Spleen (tissue), 11 donors: Measurements from ENCODE around the gene PHACTR4. TPM values are rescaled to one million over a fixed set of nuclear protein-coding genes. Genes with fewer than 3 reads are reported as not detected.
"Not testable (repeated sequence)": the region's sequence is repeated elsewhere in the genome, so short reads cannot be mapped to it uniquely, and the experiment has no call there.

Source experiments
- DNase-seq: peaks from one replicate; pipeline ENCODE4 v3.0.0-alpha.2; 2020
- H3K27ac ChIP-seq, 8 donors: fragments of 200-600 bp; sonication (generic) in 7 of 8; 1 replicate in 4 of 8; 2 replicates in 4 of 8; pipeline versions ENCODE4 v1.5.0 to v1.8.0; 2016 to 2021; ENCODE audit warnings: inconsistent platforms in 4 of 8, mild to moderate bottlenecking in 4 of 8, moderate library complexity in 1 of 8
- H3K27me3 ChIP-seq, 7 donors: fragments of 200-600 bp; sonication (generic) in 6 of 7; replicated peaks in 1 of 7; 1 replicate in 4 of 7; 2 replicates in 3 of 7; pipeline versions ENCODE4 v1.5.0 to v1.8.0; 2016 to 2021; ENCODE audit warnings: inconsistent platforms in 3 of 7, mild to moderate bottlenecking in 1 of 7
- H3K36me3 ChIP-seq, 6 donors: fragments of 200-600 bp; sonication (generic) in 5 of 6; 1 replicate in 4 of 6; 2 replicates in 2 of 6; pipeline versions ENCODE4 v1.5.0 to v1.8.0; 2016 to 2021; ENCODE audit warnings: inconsistent platforms in 2 of 6
- H3K4me1 ChIP-seq, 6 donors: fragments of 200-600 bp; sonication (generic) in 5 of 6; 1 replicate in 3 of 6; 2 replicates in 3 of 6; pipeline versions ENCODE4 v1.5.0 to v1.8.0; 2016 to 2021; ENCODE audit warnings: inconsistent platforms in 3 of 6
- H3K4me3 ChIP-seq, 8 donors: fragments of 200-600 bp; sonication (generic) in 7 of 8; 1 replicate in 4 of 8; 2 replicates in 4 of 8; pipeline versions ENCODE4 v1.5.0 to v1.8.0; 2016 to 2021; ENCODE audit warnings: inconsistent platforms in 4 of 8, mild to moderate bottlenecking in 4 of 8, moderate library complexity in 2 of 8
- H3K9me3 ChIP-seq, 8 donors: fragments of 200-600 bp; sonication (generic) in 7 of 8; 1 replicate in 4 of 8; 2 replicates in 4 of 8; pipeline versions ENCODE4 v1.5.0 to v1.8.0; 2016 to 2021; ENCODE audit warnings: inconsistent platforms in 4 of 8
- POLR2A ChIP-seq, 3 donors: fragments of 450-650 bp; IDR thresholded peaks; one replicate each; pipeline ENCODE4 v1.5.1; 2017; ENCODE audit warnings: antibody characterized with exemption in 3 of 3, mild to moderate bottlenecking in 1 of 3
- POLR2AphosphoS5 ChIP-seq, 3 donors: sonication (generic); formaldehyde crosslinking; IDR thresholded peaks; one replicate each; pipeline ENCODE4 v1.5.1; 2017; ENCODE audit warnings: antibody characterized with exemption in 3 of 3
- WGBS, 5 donors: extraction: QIAGEN DNeasy Blood & Tissue Kit in 3 of 5; methylation state at CpG; one replicate each; pipeline versions ENCODE4 v1.1.5 to v1.1.7; 2013 to 2018; 5-methylcytosine and 5-hydroxymethylcytosine counted together
- intact Hi-C: fragments of 100-400 bp; cut with DNase I; formaldehyde crosslinking; loops from one replicate; pipeline ENCODE4 v1.15.0; 2023; ENCODE audit warnings: low total_unique reads
- polyA plus RNA-seq, 3 donors: library from polyadenylated mRNA; stranded (reverse); fragments of 200-250 nt; gene quantifications; one replicate each; pipeline ENCODE4 v1.2.1, GENCODE V29; 2013
- total RNA-seq, 7 donors: library from RNA; depleted of rRNA in 3 of 7; stranded (reverse); fragments of >200 nt in 3 of 7; fragmentation: NEBNext Ultra II Directional in 4 of 7; extraction: Animal tissue kit (Norgen Biotek cat#: 25700) in 4 of 7; gene quantifications; one replicate each; pipeline versions ENCODE4 v1.1.0 to v1.2.1, GENCODE V29; 2016 to 2021
- TF ChIP-seq, protein P1 (sequence below), 11 experiments: fragments of 200-600 bp in 7 of 11; fragments of 450-650 bp in 4 of 11; sonication (generic) in 4 of 11; IDR thresholded peaks in 8 of 11; conservative IDR thresholded peaks in 3 of 11; 1 replicate in 7 of 11; 2 replicates in 4 of 11; pipeline versions ENCODE4 v1.4.0 to v1.8.0; 2016 to 2021; ENCODE audit warnings: antibody characterized with exemption in 11 of 11, inconsistent platforms in 4 of 11, mild to moderate bottlenecking in 1 of 11
- donor health status: healthy with polysubstance abuse.
- donor health status: DM: no; HTN: no; CAD: no; lungs with moderate emphysema.
- donor health status: DM: no; HTN: no; CAD: no.
- donor health status: Bipolar disorder and iron deficiency.
- donor health status: healthy.
- donor health status: DM: no; HTN: no; CAD: no.
- donor health status: DM: yes; HTN: yes; CAD: no.

The PHACTR4 gene
- total and polyA plus RNA-seq, 10 donors, result 8.2 to 55.9 (median 31.3) TPM

DNA sequence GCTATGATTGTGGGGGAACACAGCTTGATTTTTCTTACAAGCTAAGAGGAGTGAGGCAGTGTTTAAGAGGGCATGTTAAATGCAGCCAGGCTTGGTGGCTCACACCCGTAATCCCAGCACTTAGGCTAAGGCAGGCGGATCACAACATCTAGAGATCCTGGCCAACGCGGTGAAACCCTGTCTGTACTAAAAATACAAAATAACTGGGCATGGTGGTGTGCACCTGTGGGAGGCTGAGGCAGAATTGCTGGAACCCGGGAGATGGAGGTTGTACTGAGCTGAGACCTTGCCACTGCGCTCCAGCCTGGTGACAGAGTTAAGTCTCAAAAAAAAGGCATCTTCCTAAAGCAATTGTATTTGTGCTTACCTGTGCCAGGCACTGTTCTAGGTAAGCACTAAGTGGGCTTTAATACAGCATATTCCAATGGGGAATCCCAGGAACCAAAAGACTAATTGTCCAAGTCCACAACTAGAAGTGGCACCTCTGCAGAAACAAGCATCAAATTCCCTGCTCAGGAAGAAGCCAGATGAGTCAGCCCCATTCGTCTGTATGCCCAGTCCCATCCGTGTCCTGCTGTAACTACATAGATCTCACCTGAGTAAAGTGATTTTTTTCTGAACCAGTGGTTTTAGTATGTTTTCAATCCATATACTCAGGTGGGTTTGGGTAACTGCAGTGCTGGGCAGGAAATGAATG, 140.9 kb downstream of the PHACTR4 start:
- Histone ChIP-seq H3K4me1 (peaks cover 44 to 89% (median 72%) of the 10 kb centered on the region in 6 donors), H3K4me3 (peak overlapping the region in 7 of 8 donors; percentile 0 to 96 (median 12)), H3K27me3 (no peaks in the 10 kb centered on the region), H3K36me3 (peaks cover 0 to 83% (median 75%) of the 10 kb centered on the region in 6 donors), H3K9me3 (no peaks in the 10 kb centered on the region), H3K27ac (peak overlapping the region in 6 of 8 donors; percentile 39 to 95 (median 92))
- TF ChIP-seq POLR2AphosphoS5 (IDR thresholded peaks at IDR 0.05), result peak in 2 of 3 donors; percentile 20 to 59
- TF ChIP-seq, protein P1, sequence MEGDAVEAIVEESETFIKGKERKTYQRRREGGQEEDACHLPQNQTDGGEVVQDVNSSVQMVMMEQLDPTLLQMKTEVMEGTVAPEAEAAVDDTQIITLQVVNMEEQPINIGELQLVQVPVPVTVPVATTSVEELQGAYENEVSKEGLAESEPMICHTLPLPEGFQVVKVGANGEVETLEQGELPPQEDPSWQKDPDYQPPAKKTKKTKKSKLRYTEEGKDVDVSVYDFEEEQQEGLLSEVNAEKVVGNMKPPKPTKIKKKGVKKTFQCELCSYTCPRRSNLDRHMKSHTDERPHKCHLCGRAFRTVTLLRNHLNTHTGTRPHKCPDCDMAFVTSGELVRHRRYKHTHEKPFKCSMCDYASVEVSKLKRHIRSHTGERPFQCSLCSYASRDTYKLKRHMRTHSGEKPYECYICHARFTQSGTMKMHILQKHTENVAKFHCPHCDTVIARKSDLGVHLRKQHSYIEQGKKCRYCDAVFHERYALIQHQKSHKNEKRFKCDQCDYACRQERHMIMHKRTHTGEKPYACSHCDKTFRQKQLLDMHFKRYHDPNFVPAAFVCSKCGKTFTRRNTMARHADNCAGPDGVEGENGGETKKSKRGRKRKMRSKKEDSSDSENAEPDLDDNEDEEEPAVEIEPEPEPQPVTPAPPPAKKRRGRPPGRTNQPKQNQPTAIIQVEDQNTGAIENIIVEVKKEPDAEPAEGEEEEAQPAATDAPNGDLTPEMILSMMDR (IDR thresholded peaks at IDR 0.05 in 8 of 11, conservative IDR thresholded peaks at IDR 0.05 in 3 of 11), result no peak
- TF ChIP-seq POLR2A (IDR thresholded peaks at IDR 0.05), result no peak
- DNase-seq, result no peak
- intact Hi-C loops, result loop anchor here (10.0 kb wide), 1 partner anchor 364 kb away; no protein-coding TSS in a partner anchor
- 39 to 65% (median 57%) methylated on average over 8 of the region's 8 CpGs for WGBS, 5 donors

GRCh38 chr1:28510970-28511440, 141.5 kb downstream of the PHACTR4 start:
- H3K9me3 ChIP-seq, result no peaks in the 10 kb centered on the region
- TF ChIP-seq POLR2A (IDR thresholded peaks at IDR 0.05) (no peak), POLR2AphosphoS5 (IDR thresholded peaks at IDR 0.05) (no peak)
- TF ChIP-seq, protein P1 (IDR thresholded peaks at IDR 0.05 in 8 of 11, conservative IDR thresholded peaks at IDR 0.05 in 3 of 11), result no peak
- H3K4me3 ChIP-seq, result peak overlapping the region in 5 of 8 donors; percentile 0 to 96 (median 12)
- H3K27ac ChIP-seq, result peak overlapping the region in 5 of 8 donors; percentile 2 to 95 (median 92)
- H3K4me1 ChIP-seq, result peaks cover 44 to 92% (median 70%) of the 10 kb centered on the region in 6 donors
- intact Hi-C loops, result loop anchor here (10.0 kb wide), 1 partner anchor 364 kb away; no protein-coding TSS in a partner anchor
- no peaks in the 10 kb centered on the region for H3K27me3 ChIP-seq
- DNase-seq, result no peak
- peaks cover 0 to 85% (median 76%) of the 10 kb centered on the region in 6 donors for H3K36me3 ChIP-seq
- 67 to 86% (median 81%) methylated on average over 2 of the region's 2 CpGs for WGBS, 5 donors

DNA sequence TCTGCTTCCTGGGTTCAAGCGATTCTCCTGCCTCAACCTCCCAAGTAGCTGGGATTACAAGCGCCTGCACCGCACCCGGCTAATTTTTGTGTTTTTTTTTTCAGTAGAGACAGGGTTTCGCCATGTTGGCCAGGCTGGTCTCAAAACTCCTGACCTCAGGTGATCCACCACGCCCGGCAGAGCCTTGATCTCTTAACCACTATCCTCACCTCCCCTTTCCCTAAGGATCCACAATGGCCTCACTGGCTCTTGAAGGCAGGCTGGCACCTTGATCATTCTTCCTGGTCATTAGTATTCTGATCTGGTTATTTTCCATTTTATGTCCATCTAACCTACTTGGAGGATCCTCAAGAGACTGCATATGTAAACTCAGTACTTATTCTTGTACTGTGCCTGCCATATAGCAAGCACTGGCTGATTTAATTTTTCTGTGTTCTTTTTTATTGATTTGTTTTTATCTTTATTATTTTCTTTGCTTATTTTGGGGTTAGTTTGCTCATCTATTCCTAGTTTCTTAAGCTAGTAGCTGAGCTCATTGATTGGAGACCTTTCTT, 142.6 kb downstream of the PHACTR4 start:
- Histone ChIP-seq H3K9me3 (no peaks in the 10 kb centered on the region), H3K27ac (peak overlapping the region in 4 of 8 donors; percentile 18 to 95 (median 73)), H3K36me3 (peaks cover 0 to 84% (median 76%) of the 10 kb centered on the region in 6 donors), H3K4me3 (peak overlapping the region in 1 of 8 donors; percentile 33), H3K27me3 (no peaks in the 10 kb centered on the region), H3K4me1 (peaks cover 44 to 91% (median 68%) of the 10 kb centered on the region in 6 donors)
- 71 to 86% (median 78%) methylated on average over 7 of the region's 7 CpGs for WGBS, 5 donors
- intact Hi-C loops, result loop anchor here (10.0 kb wide), 1 partner anchor 363 kb away; no protein-coding TSS in a partner anchor
- DNase-seq, result no peak
- TF ChIP-seq POLR2AphosphoS5 (IDR thresholded peaks at IDR 0.05), result peak in 1 of 3 donors; percentile 52
- TF ChIP-seq, protein P1 (IDR thresholded peaks at IDR 0.05 in 8 of 11, conservative IDR thresholded peaks at IDR 0.05 in 3 of 11), result no peak

GRCh38 chr1:28514445-28514933, 144.9 kb downstream of the PHACTR4 start:
- H3K27ac ChIP-seq, DNase-seq, H3K4me3 ChIP-seq, H3K9me3 ChIP-seq, H3K27me3 ChIP-seq: not testable (repeated sequence)
- intact Hi-C loops, result loop anchor here (10.0 kb wide), 1 partner anchor 360 kb away; no protein-coding TSS in a partner anchor
- Histone ChIP-seq H3K4me1 (peaks cover 34 to 88% (median 64%) of the 10 kb centered on the region in 6 donors), H3K36me3 (peaks cover 0 to 61% (median 56%) of the 10 kb centered on the region in 6 donors)
- WGBS, 5 donors, result 84 to 93% (median 87%) methylated on average over 13 of the region's 13 CpGs
